Ascending aorta (tissue), 2 donors: Measurements from ENCODE around the gene P2RX6. TPM values are rescaled to one million over a fixed set of nuclear protein-coding genes. Genes with fewer than 3 reads are reported as not detected.

Experiments
- DNase-seq, 2 donors: peaks; one replicate each; pipeline ENCODE4 v3.0.0-alpha.2; 2019; ENCODE audit warnings: low spot score in 2 of 2
- H3K27ac ChIP-seq, 2 donors: fragments of 200-600 bp; sonication (generic); one replicate each; pipeline ENCODE4 v1.5.1; 2016 to 2017; ENCODE audit warnings: mild to moderate bottlenecking in 1 of 2
- H3K27me3 ChIP-seq: fragments of 200-600 bp; sonication (generic); one replicate; pipeline ENCODE4 v1.5.1; 2017
- H3K36me3 ChIP-seq, 2 donors: fragments of 200-600 bp; sonication (generic); one replicate each; pipeline ENCODE4 v1.5.1; 2016
- H3K4me1 ChIP-seq, 2 donors: fragments of 200-600 bp; sonication (generic); one replicate each; pipeline ENCODE4 v1.5.1; 2016 to 2017; ENCODE audit warnings: mild to moderate bottlenecking in 1 of 2
- H3K4me3 ChIP-seq, 2 donors: fragments of 200-600 bp; sonication (generic); one replicate each; pipeline ENCODE4 v1.5.1; 2016 to 2017; ENCODE audit warnings: mild to moderate bottlenecking in 1 of 2
- H3K9me3 ChIP-seq, 2 donors: fragments of 200-600 bp; sonication (generic); one replicate each; pipeline ENCODE4 v1.5.1; 2016
- CTCF ChIP-seq, 3 experiments: fragments of 200-600 bp in 2 of 3; fragments of 450-650 bp in 1 of 3; sonication (generic) in 2 of 3; IDR thresholded peaks; one replicate each; pipeline ENCODE4 v1.5.1; 2016 to 2019; ENCODE audit warnings: antibody characterized with exemption in 3 of 3, mild to moderate bottlenecking in 1 of 3, moderate library complexity in 1 of 3
- intact Hi-C: fragments of 100-400 bp; cut with DNase I; formaldehyde crosslinking; loops from one replicate; pipeline ENCODE4 v1.15.1; 2023
- total RNA-seq: library from RNA; depleted of rRNA; stranded (reverse); fragments of >200 nt; gene quantifications from one replicate; pipeline ENCODE4 v1.1.0, GENCODE V29; 2016

The P2RX6 gene
- total RNA-seq, result not detected

- H3K36me3 ChIP-seq, result no peaks in the 10 kb centered on the region
Observed at GRCh38 chr22:21014726-21015465, at the start of gene P2RX6. TSS of gene P2RX6 (plus strand) at chr22:21015165. CDS start at chr22:21015175, 10 bp downstream.

GRCh38 chr22:20965888-20966855, 48.8 kb upstream of the P2RX6 start:
- TF ChIP-seq CTCF (IDR thresholded peaks at IDR 0.05), result no peak
- Histone ChIP-seq H3K36me3 (no peaks in the 10 kb centered on the region), H3K4me3 (no peak overlapping the region), H3K4me1 (peaks cover 0 to 3% of the 10 kb centered on the region in 2 donors), H3K27me3 (peaks cover 12% of the 10 kb centered on the region), H3K9me3 (no peaks in the 10 kb centered on the region), H3K27ac (no peak overlapping the region)
- DNase-seq, result no peak
- intact Hi-C loops, result loop anchor here (10.0 kb wide), 1 partner anchor 109 kb away; no protein-coding TSS in a partner anchor

More at GRCh38 chr22:21014726-21015465, at the start of gene P2RX6:
- peaks cover 10 to 18% of the 10 kb centered on the region in 2 donors for H3K4me1 ChIP-seq
- peak within 1 kb of the TSS; percentile 57 to 68 for H3K27ac ChIP-seq
- TF ChIP-seq CTCF (IDR thresholded peaks at IDR 0.05), result no peak
- no peaks in the 10 kb centered on the region for H3K9me3 ChIP-seq
- intact Hi-C loops, result loop anchor here (1.0 to 5.0 kb wide), 2 partner anchors 14 to 33 kb away; partner anchors contain the start of gene LZTR1
- H3K27me3 ChIP-seq, result no peaks in the 10 kb centered on the region
- peak within 1 kb of the TSS; percentile 27 to 59 for H3K4me3 ChIP-seq
- peak in 1 of 2 donors; percentile 76 for DNase-seq

- no peaks in the 10 kb centered on the region for H3K36me3 ChIP-seq
- peaks cover 12% of the 10 kb centered on the region for H3K27me3 ChIP-seq
- H3K9me3 ChIP-seq, result no peaks in the 10 kb centered on the region
- TF ChIP-seq CTCF (IDR thresholded peaks at IDR 0.05), result no peak
- no peak within 1 kb of the TSS for H3K27ac ChIP-seq
- DNase-seq, result no peak
- H3K4me3 ChIP-seq, result no peak within 1 kb of the TSS
- intact Hi-C loops, result loop anchor here (10.0 kb wide), 1 partner anchor 108 kb away; no protein-coding TSS in a partner anchor
- peaks cover 0 to 3% of the 10 kb centered on the region in 2 donors for H3K4me1 ChIP-seq
Observed at GRCh38 chr22:20966883-20967696, 47.9 kb upstream of the P2RX6 start, which contains the start of gene AIFM3. TSS of gene AIFM3 (plus strand) at chr22:20967255. CDS start at chr22:20967945, 690 bp downstream.

GRCh38 chr22:20967697-20968211, 47.2 kb upstream of the P2RX6 start:
- intact Hi-C loops, result loop anchor here (10.0 kb wide), 1 partner anchor 107 kb away; no protein-coding TSS in a partner anchor
- no peak overlapping the region for H3K27ac ChIP-seq
- H3K36me3 ChIP-seq, result no peaks in the 10 kb centered on the region
- no peak for DNase-seq
- H3K9me3 ChIP-seq, result no peaks in the 10 kb centered on the region
- no peak overlapping the region for H3K4me3 ChIP-seq
- H3K27me3 ChIP-seq, result peaks cover 12% of the 10 kb centered on the region
- H3K4me1 ChIP-seq, result peaks cover 0 to 3% of the 10 kb centered on the region in 2 donors
- TF ChIP-seq CTCF (IDR thresholded peaks at IDR 0.05), result no peak
